Measurements from ENCODE around the gene PDZK1.
"Not testable (repeated sequence)": the region's sequence is repeated elsewhere in the genome, so short reads cannot be mapped to it uniquely, and the experiment has no call there.

DNA sequence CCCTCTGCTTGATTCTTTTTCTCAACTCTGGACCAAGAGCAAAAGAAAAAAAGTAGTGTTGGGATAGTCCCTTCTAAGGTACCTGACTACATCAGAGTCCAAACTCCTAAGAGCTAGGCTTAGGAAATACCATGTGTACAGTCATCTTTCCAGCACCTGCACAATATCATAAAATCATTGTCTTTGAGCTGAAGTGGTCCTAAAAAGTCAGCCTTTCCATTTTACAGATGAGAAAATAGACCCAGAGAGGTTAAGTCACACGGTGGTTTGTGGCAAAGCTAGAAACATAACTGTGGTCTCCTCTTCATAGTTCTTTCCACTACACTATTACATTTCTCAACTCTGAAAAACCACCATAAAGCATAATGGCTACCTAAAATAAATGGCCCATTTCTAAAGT is 63.2 kb downstream of the PDZK1 start:
- TF ChIP-seq, protein P1, sequence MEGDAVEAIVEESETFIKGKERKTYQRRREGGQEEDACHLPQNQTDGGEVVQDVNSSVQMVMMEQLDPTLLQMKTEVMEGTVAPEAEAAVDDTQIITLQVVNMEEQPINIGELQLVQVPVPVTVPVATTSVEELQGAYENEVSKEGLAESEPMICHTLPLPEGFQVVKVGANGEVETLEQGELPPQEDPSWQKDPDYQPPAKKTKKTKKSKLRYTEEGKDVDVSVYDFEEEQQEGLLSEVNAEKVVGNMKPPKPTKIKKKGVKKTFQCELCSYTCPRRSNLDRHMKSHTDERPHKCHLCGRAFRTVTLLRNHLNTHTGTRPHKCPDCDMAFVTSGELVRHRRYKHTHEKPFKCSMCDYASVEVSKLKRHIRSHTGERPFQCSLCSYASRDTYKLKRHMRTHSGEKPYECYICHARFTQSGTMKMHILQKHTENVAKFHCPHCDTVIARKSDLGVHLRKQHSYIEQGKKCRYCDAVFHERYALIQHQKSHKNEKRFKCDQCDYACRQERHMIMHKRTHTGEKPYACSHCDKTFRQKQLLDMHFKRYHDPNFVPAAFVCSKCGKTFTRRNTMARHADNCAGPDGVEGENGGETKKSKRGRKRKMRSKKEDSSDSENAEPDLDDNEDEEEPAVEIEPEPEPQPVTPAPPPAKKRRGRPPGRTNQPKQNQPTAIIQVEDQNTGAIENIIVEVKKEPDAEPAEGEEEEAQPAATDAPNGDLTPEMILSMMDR (IDR thresholded peaks at IDR 0.05): not testable (repeated sequence)
- TF ChIP-seq POLR2A (IDR thresholded peaks at IDR 0.05): not testable (repeated sequence)
